IMR-90 (cell line): ENCODE data around the gene HADH.

Experiments
- BHLHE40 ChIP-seq: fragments of 150-350 bp; IDR thresholded peaks from 2 replicates; pipeline ENCODE4 v1.6.1; 2016; ENCODE audit warnings: mild to moderate bottlenecking, low read depth, low read length
- CEBPB ChIP-seq: IDR thresholded peaks from 2 replicates; pipeline ENCODE4 v1.6.1; 2012; ENCODE audit warnings: low read depth, low read length, improper control_type of control experiment
- CTCF ChIP-seq: conservative IDR thresholded peaks from 2 replicates; pipeline ENCODE4 v1.5.1; 2012; ENCODE audit warnings: mild to moderate bottlenecking, low read depth, low read length, improper control_type of control experiment
- ELK1 ChIP-seq: fragments of 150-350 bp; IDR thresholded peaks from 2 replicates; pipeline ENCODE4 v1.6.1; 2016; ENCODE audit warnings: low read depth, mild to moderate bottlenecking, low read length, moderate library complexity, borderline replicate concordance
- FOS ChIP-seq: fragments of 150-350 bp; IDR thresholded peaks from 2 replicates; pipeline ENCODE4 v1.6.1; 2016; ENCODE audit warnings: low read depth, low read length
- MAFK ChIP-seq: IDR thresholded peaks from 2 replicates; pipeline ENCODE4 v1.6.1; 2012; ENCODE audit warnings: low read depth, low read length, improper control_type of control experiment
- MAZ ChIP-seq: IDR thresholded peaks from 2 replicates; pipeline ENCODE4 v1.6.1; 2012; ENCODE audit warnings: low read depth, mild to moderate bottlenecking, low read length, improper control_type of control experiment, moderate library complexity, borderline replicate concordance
- MXI1 ChIP-seq: IDR thresholded peaks from 2 replicates; pipeline ENCODE4 v1.6.1; 2012; ENCODE audit warnings: low read depth, mild to moderate bottlenecking, low read length, moderate library complexity, borderline replicate concordance
- NFE2L2 ChIP-seq: fragments of 150-350 bp; IDR thresholded peaks from 2 replicates; pipeline ENCODE4 v1.6.1; 2016; ENCODE audit warnings: low read depth, mild to moderate bottlenecking, low read length
- POLR2A ChIP-seq: IDR thresholded peaks from 2 replicates; pipeline ENCODE4 v1.6.1; 2012; ENCODE audit warnings: mild to moderate bottlenecking, low read depth, low read length
- RAD21 ChIP-seq: IDR thresholded peaks from 2 replicates; pipeline ENCODE4 v1.6.1; 2012; ENCODE audit warnings: low read length, improper control_type of control experiment
- RFX5 ChIP-seq: IDR thresholded peaks from 2 replicates; pipeline ENCODE4 v1.8.0; 2012; ENCODE audit warnings: low read depth, mild to moderate bottlenecking, low read length, moderate library complexity
- SMC3 ChIP-seq: fragments of 150-350 bp; IDR thresholded peaks from 2 replicates; pipeline ENCODE4 v1.6.1; 2016; ENCODE audit warnings: low read depth, mild to moderate bottlenecking, antibody characterized with exemption, low read length, moderate library complexity
- USF2 ChIP-seq: fragments of 150-350 bp; IDR thresholded peaks from 2 replicates; pipeline ENCODE4 v1.6.1; 2017; ENCODE audit warnings: mild to moderate bottlenecking, antibody characterized with exemption, low read length, low read depth

- TF ChIP-seq RFX5 (no peak), CTCF (peak; percentile 50), RAD21 (peak; percentile 50), POLR2A (no peak), BHLHE40 (no peak), USF2 (no peak), FOS (no peak), ELK1 (no peak), CEBPB (no peak), MAZ (no peak), MAFK (no peak), NFE2L2 (no peak), SMC3 (peak; percentile 35; the same call in 1 of the 2 replicates), MXI1 (no peak)
Measured at GRCh38 chr4:108060164-108060563, 70.5 kb downstream of the HADH start.
